WI38 (cell line): ENCODE data around the gene NME5.
"Not testable (repeated sequence)": the region's sequence is repeated elsewhere in the genome, so short reads cannot be mapped to it uniquely, and the experiment has no call there.

Experiments
- H3K4me3 ChIP-seq: 2 replicates; pipeline ENCODE4 v1.5.1; 2011; ENCODE audit warnings: low read depth, mild to moderate bottlenecking, control low read depth, low read length
- TF ChIP-seq, protein P1 (sequence below): IDR thresholded peaks from 2 replicates; pipeline ENCODE4 v1.5.1; 2012; ENCODE audit warnings: low read depth, mild to moderate bottlenecking, control low read depth, low read length

The NME5 gene

DNA sequence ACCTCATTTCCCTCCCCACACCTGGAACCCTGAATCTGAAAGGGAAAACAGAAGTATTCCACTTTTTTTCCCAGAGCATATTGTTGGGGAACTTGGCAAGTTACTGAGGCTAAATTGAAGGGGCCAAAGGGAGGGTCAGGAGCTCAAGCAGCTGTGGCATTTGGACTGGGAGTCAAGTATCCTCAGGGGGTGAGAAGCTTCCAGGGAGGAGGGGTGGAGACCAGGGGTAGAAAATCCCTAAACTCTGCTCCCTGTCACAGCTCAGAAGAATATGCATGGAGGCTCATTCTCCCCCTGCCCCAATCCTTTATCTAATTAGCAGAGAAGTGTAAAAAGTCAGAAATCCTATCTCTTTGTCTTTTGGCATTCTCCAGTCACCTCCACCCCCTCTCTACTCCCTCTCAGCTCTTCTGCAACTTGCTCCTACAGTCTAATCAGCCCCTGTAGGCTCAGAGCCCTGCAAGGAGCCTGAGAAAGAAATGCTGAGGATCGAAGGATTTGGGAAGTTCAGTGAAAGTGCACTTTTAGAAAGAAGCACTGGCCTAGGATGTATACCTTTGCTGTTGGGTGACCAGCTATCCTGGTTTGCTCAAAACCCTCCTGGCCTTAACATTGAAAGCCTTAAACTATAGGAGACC lies 61.1 kb downstream of the NME5 start:
- TF ChIP-seq, protein P1, sequence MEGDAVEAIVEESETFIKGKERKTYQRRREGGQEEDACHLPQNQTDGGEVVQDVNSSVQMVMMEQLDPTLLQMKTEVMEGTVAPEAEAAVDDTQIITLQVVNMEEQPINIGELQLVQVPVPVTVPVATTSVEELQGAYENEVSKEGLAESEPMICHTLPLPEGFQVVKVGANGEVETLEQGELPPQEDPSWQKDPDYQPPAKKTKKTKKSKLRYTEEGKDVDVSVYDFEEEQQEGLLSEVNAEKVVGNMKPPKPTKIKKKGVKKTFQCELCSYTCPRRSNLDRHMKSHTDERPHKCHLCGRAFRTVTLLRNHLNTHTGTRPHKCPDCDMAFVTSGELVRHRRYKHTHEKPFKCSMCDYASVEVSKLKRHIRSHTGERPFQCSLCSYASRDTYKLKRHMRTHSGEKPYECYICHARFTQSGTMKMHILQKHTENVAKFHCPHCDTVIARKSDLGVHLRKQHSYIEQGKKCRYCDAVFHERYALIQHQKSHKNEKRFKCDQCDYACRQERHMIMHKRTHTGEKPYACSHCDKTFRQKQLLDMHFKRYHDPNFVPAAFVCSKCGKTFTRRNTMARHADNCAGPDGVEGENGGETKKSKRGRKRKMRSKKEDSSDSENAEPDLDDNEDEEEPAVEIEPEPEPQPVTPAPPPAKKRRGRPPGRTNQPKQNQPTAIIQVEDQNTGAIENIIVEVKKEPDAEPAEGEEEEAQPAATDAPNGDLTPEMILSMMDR, result no peak
- H3K4me3 ChIP-seq, result no peak overlapping the region

DNA sequence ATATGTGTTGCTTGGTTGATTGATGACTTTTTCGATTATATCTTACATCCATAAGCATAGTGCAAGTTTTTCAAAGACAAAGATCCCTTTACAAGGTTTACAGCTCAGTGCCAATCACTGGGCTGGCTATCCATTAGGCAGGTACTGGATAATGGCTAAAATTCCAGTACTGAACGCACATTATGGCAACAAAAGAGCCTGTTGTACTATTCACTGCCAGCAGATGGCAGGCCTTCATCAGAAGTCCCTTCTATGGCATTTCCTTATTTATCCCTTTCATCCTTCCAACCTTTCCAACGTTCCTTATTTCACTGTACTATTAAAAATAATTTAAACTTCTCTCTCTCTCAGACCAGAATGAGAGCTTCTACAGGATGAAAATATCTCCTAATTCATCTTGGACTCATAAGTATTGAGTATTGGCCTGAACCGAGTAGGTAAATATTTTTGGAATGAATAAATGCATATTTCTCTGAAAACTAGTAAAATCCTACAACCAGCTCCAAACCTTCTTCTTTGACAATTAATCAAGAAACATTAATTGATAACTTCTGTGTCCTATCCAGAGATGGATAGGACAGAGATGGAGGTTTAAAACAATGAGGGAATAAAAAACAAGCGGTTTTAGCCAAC lies 62.0 kb downstream of the NME5 start:
- TF ChIP-seq, protein P1, result peak; percentile 68; the same call in 1 of the 2 replicates
- H3K4me3 ChIP-seq, result no peak overlapping the region

DNA sequence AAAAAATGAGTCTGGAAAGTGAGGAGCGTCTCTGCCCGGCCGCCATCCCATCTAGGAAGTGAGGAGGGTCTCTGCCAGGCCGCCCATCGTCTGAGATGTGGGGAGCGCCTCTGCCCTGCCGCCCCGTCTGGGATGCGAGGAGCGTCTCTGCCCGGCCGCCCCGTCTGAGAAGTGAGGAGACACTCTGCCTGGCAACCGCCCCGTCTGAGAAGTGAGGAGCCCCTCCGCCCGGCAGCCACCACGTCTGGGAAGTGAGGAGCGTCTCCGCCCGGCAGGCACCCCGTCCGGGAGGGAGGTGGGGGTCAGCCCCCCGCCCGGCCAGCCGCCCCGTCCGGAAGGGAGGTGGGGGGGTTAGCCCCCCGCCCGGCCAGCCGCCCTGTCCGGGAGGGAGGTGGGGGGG lies 69.2 kb downstream of the NME5 start:
- not testable (repeated sequence) for H3K4me3 ChIP-seq

DNA sequence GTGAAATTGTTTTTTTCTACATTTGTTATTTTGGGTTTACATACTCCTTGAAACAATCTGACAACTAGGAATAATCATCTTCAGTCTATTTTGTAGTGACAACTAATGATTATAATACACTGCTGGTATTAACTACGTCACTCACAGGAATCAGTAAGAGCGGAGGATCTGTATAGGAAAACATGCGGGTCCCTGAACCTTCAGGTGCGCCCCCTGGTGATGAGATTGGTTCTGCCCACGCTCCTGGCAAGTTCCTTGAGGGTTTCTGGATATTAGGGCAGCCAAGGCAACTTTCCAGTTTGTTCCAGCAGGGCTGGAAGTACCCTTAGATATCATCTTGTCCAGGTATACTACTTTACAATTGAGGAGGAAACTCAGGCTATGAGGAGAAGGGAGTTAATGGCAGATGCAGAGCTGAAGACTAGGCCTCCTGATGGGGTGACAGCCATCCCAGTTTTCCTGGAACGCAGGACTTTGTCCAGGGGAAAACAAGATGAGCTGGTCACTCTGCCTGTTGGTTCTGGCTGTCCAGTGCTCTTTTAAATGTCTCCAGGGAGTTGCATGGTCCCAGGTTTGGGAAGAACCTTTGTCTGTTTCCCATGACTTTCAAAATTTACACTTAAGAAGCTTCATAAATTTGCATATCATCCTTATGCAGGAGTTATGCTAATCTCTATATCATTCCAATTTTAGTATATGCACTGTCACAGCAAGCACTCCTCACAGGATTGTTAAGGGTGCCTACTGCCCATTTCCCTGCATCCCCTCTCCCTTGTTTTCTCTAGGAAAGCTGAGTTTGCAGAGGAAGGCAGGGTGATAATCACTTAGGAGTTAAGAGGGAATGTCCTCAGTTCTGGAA lies 70.3 kb downstream of the NME5 start:
- H3K4me3 ChIP-seq, result no peak overlapping the region
- TF ChIP-seq, protein P1, result peak; percentile 72

DNA sequence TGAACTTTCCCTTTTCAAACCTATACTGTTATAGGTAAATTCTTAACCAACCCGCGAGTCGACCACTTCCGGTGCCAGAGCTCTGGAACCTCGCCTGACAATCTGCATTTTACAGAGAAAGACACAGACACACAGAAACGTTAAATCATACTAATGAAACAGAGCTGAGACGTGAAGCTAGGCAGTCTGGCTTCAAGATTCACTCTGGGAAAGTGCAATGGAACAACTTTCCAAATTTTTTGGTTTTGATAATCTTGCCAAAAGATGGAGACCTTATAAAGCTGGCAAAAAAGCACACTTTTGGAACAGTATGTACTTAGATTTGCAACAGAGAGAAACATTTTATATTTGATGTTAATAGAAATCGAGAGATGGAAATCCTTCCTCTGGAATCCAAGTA lies 71.3 kb downstream of the NME5 start:
- H3K4me3 ChIP-seq, result no peak overlapping the region
- TF ChIP-seq, protein P1, result no peak
